Liver (tissue), 3 donors: ENCODE data around the gene DSG2.

Experiments
- EGR1 ChIP-seq, 2 donors: IDR thresholded peaks; 2 replicates each; pipeline ENCODE4 v1.6.1; 2016 to 2018; ENCODE audit warnings: antibody characterized with exemption in 2 of 2, low read depth in 2 of 2
- HNF4A ChIP-seq, 2 donors: conservative IDR thresholded peaks; 2 replicates each; pipeline ENCODE4 v1.6.1; 2016; ENCODE audit warnings: antibody characterized with exemption in 2 of 2, mild to moderate bottlenecking in 2 of 2
- RAD21 ChIP-seq, 2 donors: IDR thresholded peaks; 2 replicates each; pipeline ENCODE4 v1.6.1; 2016; ENCODE audit warnings: antibody characterized with exemption in 2 of 2, mild to moderate bottlenecking in 2 of 2
- SP1 ChIP-seq: IDR thresholded peaks from 2 replicates; pipeline ENCODE4 v1.6.1; 2018; ENCODE audit warnings: antibody characterized with exemption, mild to moderate bottlenecking
- TAF1 ChIP-seq: conservative IDR thresholded peaks from 2 replicates; pipeline ENCODE4 v1.6.1; 2016; ENCODE audit warnings: antibody characterized with exemption, mild to moderate bottlenecking
- TF ChIP-seq, protein P1 (sequence below): fragments of 150-350 bp; IDR thresholded peaks from 2 replicates; pipeline ENCODE4 v1.5.1; 2017; ENCODE audit warnings: improper control_type of control experiment, low read depth, low read length; ENCODE audit not compliant: missing input control
- TF ChIP-seq, protein P2 (sequence below): IDR thresholded peaks from 2 replicates; pipeline ENCODE4 v1.6.1; 2016; ENCODE audit warnings: antibody characterized with exemption, mild to moderate bottlenecking
- donor health status: healthy.
- donor health status: healthy.

DNA sequence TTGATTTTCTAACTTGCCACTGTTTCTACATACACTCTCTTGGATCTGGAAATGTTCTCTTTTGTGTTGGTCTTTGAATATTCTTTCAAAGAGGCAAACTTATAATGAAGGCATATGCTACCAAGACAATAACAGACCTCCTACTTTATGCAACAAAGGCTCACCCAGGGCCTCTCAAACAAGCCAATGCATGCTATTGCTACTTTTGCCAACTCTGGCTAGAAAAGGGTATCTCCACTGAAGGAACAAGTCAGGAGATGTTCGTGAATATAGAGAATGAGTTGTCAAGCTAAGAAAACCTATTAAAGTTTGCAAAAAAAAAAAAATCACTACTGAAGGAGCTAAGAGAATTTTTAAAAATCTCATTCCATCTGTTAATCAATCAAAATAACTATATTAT is 15.9 kb upstream of the DSG2 start:
- TF ChIP-seq, protein P1, sequence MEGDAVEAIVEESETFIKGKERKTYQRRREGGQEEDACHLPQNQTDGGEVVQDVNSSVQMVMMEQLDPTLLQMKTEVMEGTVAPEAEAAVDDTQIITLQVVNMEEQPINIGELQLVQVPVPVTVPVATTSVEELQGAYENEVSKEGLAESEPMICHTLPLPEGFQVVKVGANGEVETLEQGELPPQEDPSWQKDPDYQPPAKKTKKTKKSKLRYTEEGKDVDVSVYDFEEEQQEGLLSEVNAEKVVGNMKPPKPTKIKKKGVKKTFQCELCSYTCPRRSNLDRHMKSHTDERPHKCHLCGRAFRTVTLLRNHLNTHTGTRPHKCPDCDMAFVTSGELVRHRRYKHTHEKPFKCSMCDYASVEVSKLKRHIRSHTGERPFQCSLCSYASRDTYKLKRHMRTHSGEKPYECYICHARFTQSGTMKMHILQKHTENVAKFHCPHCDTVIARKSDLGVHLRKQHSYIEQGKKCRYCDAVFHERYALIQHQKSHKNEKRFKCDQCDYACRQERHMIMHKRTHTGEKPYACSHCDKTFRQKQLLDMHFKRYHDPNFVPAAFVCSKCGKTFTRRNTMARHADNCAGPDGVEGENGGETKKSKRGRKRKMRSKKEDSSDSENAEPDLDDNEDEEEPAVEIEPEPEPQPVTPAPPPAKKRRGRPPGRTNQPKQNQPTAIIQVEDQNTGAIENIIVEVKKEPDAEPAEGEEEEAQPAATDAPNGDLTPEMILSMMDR = no peak
- no peak for TF ChIP-seq TAF1
- TF ChIP-seq SP1 = no peak
- no peak for TF ChIP-seq RAD21 (IDR thresholded peaks at IDR 0.05)
- TF ChIP-seq, protein P2, sequence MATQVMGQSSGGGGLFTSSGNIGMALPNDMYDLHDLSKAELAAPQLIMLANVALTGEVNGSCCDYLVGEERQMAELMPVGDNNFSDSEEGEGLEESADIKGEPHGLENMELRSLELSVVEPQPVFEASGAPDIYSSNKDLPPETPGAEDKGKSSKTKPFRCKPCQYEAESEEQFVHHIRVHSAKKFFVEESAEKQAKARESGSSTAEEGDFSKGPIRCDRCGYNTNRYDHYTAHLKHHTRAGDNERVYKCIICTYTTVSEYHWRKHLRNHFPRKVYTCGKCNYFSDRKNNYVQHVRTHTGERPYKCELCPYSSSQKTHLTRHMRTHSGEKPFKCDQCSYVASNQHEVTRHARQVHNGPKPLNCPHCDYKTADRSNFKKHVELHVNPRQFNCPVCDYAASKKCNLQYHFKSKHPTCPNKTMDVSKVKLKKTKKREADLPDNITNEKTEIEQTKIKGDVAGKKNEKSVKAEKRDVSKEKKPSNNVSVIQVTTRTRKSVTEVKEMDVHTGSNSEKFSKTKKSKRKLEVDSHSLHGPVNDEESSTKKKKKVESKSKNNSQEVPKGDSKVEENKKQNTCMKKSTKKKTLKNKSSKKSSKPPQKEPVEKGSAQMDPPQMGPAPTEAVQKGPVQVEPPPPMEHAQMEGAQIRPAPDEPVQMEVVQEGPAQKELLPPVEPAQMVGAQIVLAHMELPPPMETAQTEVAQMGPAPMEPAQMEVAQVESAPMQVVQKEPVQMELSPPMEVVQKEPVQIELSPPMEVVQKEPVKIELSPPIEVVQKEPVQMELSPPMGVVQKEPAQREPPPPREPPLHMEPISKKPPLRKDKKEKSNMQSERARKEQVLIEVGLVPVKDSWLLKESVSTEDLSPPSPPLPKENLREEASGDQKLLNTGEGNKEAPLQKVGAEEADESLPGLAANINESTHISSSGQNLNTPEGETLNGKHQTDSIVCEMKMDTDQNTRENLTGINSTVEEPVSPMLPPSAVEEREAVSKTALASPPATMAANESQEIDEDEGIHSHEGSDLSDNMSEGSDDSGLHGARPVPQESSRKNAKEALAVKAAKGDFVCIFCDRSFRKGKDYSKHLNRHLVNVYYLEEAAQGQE = no peak
- TF ChIP-seq HNF4A (conservative IDR thresholded peaks at IDR 0.05) = no peak
- TF ChIP-seq EGR1 (IDR thresholded peaks at IDR 0.05; ENCODE audit: low read depth in 2 of 2) = no peak
